Common myeloid progenitor, CD34-positive (primary cell): ENCODE data around the gene SLC46A2.
A peak's percentile ranks its signal among the peaks of the same experiment; 100 is the strongest.

Experiments used
- CTCF ChIA-PET: fragments of 350-600 bp; sonication (Branson Sonifier 250); formaldehyde crosslinking; loops from one replicate; lab custom pipeline; 2021; ENCODE audit warnings: antibody characterized with exemption; lab: Charles Lee
- POLR2A ChIA-PET: fragments of 350-600 bp; sonication (Branson Sonifier 250); formaldehyde crosslinking; loops from one replicate; lab custom pipeline; 2021; ENCODE audit warnings: antibody characterized with exemption; lab: Charles Lee
- DNase-seq, 3 donors: peaks; one replicate each; pipeline versions ENCODE4 v3.0.0 to v3.0.0-alpha.2; 2013
- H3K27ac ChIP-seq, 2 experiments: 1 replicate in 1 of 2; 2 replicates in 1 of 2; pipeline ENCODE4 v1.7.0; 2013; ENCODE audit warnings: inconsistent platforms in 2 of 2, low read length in 2 of 2, mild to moderate bottlenecking in 2 of 2, low read depth in 1 of 2, moderate library complexity in 1 of 2; ENCODE audit not compliant: severe bottlenecking in 2 of 2, insufficient read depth in 1 of 2, poor library complexity in 1 of 2
- H3K27me3 ChIP-seq, 5 experiments: replicated peaks in 2 of 5; 1 replicate in 3 of 5; 2 replicates in 2 of 5; pipeline versions ENCODE4 v1.6.1 to v1.7.0; 2013; ENCODE audit warnings: low read length in 4 of 5, mild to moderate bottlenecking in 2 of 5, moderate library complexity in 2 of 5, inconsistent platforms in 1 of 5; ENCODE audit not compliant: insufficient read depth in 5 of 5, control insufficient read depth in 4 of 5
- H3K36me3 ChIP-seq, 4 experiments: 1 replicate in 2 of 4; 2 replicates in 2 of 4; pipeline versions ENCODE4 v1.6.1 to v1.7.0; 2013; ENCODE audit warnings: low read length in 3 of 4, control low read depth in 1 of 4, mild to moderate bottlenecking in 1 of 4; ENCODE audit not compliant: control insufficient read depth in 4 of 4, insufficient read depth in 4 of 4
- H3K4me1 ChIP-seq, 4 experiments: 1 replicate in 3 of 4; 2 replicates in 1 of 4; pipeline versions ENCODE4 v1.6.1 to v1.7.1; 2013; ENCODE audit warnings: low read length in 3 of 4, mild to moderate bottlenecking in 3 of 4, control low read depth in 1 of 4, inconsistent platforms in 1 of 4, moderate library complexity in 1 of 4; ENCODE audit not compliant: control insufficient read depth in 4 of 4, insufficient read depth in 4 of 4; ENCODE audit errors: control extremely low read depth in 1 of 4
- H3K4me3 ChIP-seq, 7 experiments: 1 replicate in 4 of 7; 2 replicates in 3 of 7; pipeline versions ENCODE4 v1.5.1 to v1.7.0; 2013; ENCODE audit warnings: mild to moderate bottlenecking in 7 of 7, low read length in 6 of 7, moderate library complexity in 6 of 7, inconsistent platforms in 2 of 7, low read depth in 2 of 7, control low read depth in 1 of 7; ENCODE audit not compliant: insufficient read depth in 4 of 7, control insufficient read depth in 1 of 7; ENCODE audit errors: extremely low read depth in 1 of 7
- H3K9me3 ChIP-seq, 5 experiments: 1 replicate in 4 of 5; 2 replicates in 1 of 5; pipeline versions ENCODE4 v1.6.1 to v1.7.1; 2013; ENCODE audit warnings: low read length in 4 of 5, mild to moderate bottlenecking in 2 of 5, inconsistent platforms in 1 of 5, low read depth in 1 of 5, moderate library complexity in 1 of 5; ENCODE audit not compliant: control insufficient read depth in 4 of 5, insufficient read depth in 2 of 5; ENCODE audit errors: control extremely low read depth in 1 of 5
- WGBS: methylation state at CpG from one replicate; pipeline ENCODE4 v1.1.5; 2013; ENCODE audit not compliant: insufficient coverage; 5-methylcytosine and 5-hydroxymethylcytosine counted together

SLC46A2 gene

DNA sequence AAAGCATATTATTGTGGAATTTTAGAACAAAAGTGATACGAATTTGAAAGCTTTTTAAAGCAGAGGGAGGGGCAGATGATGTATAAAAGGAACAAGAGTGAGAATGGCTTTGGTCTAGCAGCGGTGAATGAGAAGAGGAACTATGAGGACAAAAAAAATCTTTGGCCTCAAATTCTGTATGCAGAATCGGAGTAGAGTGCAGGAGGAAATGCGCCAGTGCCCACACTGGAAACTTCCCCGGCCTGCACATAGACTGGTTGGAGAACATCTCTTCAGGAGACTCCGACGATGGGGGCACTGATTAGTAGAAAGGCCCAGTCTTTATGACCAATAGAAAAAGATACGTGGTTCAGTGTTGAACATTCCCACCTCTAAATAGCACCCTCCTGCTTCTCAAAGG, 51.3 kb downstream of the SLC46A2 start:
- WGBS, result 92% methylated on average over 6 of the region's 8 CpGs
- POLR2A ChIA-PET, result no interaction called here
- CTCF ChIA-PET, result interaction anchor here (0.7 to 9.3 kb wide), 2 partner anchors 66 to 282 kb away, joined by 3 to 111 read pairs; no protein-coding TSS in a partner anchor

DNA sequence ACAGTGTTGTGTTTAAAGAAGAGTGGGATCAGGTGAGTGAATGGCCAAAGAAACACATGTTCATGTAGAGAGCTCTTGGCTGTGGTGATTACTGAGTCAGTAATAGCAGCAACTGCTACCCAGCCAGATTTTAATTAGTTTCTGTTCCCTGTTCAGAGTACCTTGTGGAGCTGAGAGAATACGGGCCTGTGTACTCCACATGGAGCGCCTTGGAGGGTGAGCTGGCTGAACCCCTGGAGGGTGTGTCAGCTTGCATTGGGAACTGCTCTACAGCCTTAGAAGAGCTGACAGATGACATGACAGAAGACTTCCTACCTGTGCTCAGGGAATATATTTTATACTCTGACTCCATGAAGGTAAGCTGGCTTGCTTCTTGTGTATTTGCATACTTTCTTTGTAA, 52.3 kb downstream of the SLC46A2 start:
- ChIA-PET CTCF (interaction anchor here (9.3 kb wide), 1 partner anchor 67 kb away, joined by 111 read pairs; no protein-coding TSS in a partner anchor), POLR2A (no interaction called here)
- peaks cover 0 to 16% (median 2%) of the 10 kb centered on the region in 4 experiments for H3K36me3 ChIP-seq
- H3K4me3 ChIP-seq, result no peak overlapping the region
- H3K9me3 ChIP-seq, result no peaks in the 10 kb centered on the region
- H3K27me3 ChIP-seq, result peaks cover 0 to 1% (median 0%) of the 10 kb centered on the region in 5 experiments
- peaks cover 2 to 5% (median 4%) of the 10 kb centered on the region in 4 experiments for H3K4me1 ChIP-seq
- DNase-seq, result no peak
- H3K27ac ChIP-seq, result no peak overlapping the region
- 100% methylated on average over 2 of the region's 2 CpGs for WGBS

More for the DNA sequence above, 51.3 kb downstream of the SLC46A2 start:
- no peak for DNase-seq
- no peak overlapping the region for H3K4me3 ChIP-seq
- peaks cover 0 to 15% (median 2%) of the 10 kb centered on the region in 4 experiments for H3K36me3 ChIP-seq
- H3K4me1 ChIP-seq, result peaks cover 2 to 5% (median 4%) of the 10 kb centered on the region in 4 experiments
- peaks cover 0 to 1% (median 0%) of the 10 kb centered on the region in 5 experiments for H3K27me3 ChIP-seq
- no peaks in the 10 kb centered on the region for H3K9me3 ChIP-seq
- no peak overlapping the region for H3K27ac ChIP-seq

DNA sequence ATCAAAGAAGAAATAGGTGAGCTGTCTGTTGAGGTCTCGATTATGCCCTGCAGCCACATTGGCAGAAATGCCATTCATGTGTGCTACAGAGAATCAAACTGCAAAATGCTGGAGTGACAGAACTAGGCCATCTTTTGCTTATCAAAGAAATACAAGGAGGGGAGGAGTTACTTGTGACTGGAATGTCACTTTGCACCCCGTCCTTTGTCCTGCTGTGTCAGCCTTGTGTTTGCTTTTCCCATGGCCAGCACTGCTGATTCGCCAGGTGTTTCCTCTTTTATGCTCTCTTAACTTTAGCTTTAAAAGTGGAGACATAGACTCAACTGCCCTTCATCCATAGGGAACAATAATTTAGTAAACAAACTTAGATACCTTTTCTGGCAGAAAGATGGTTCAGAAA, 54.3 kb downstream of the SLC46A2 start:
- 64% methylated on average over 3 of the region's 3 CpGs for WGBS
- Histone ChIP-seq H3K27ac (no peak overlapping the region), H3K4me3 (no peak overlapping the region), H3K9me3 (no peaks in the 10 kb centered on the region), H3K36me3 (peaks cover 0 to 16% (median 2%) of the 10 kb centered on the region in 4 experiments), H3K27me3 (peaks cover 0 to 1% (median 0%) of the 10 kb centered on the region in 5 experiments), H3K4me1 (peaks cover 3 to 9% (median 8%) of the 10 kb centered on the region in 4 experiments)
- POLR2A ChIA-PET, result no interaction called here
- CTCF ChIA-PET, result interaction anchor here (0.9 to 1.3 kb wide), 6 partner anchors 9 to 67 kb away, joined by 3 to 7 read pairs (median 3); no protein-coding TSS in a partner anchor
- DNase-seq, result no peak

DNA sequence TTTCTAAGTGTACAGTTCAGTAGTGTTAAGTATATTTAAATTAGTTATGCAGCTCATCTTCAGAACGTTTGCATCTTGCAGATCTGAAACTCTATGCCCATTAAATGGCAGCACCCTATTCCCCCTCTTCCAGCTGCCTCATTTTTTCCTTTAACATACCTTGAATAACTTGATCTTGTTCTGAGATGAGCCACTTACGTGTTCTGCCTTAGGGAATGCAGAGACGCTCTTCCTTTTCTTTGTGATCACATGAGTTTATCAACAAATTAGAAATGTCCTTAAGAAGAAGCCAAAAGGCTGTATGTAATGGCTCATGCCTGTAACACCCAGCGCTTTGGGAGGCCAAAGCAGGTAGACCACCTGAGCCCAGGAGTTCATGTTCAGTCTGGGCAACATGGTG, 57.6 kb downstream of the SLC46A2 start:
- Histone ChIP-seq H3K9me3 (no peaks in the 10 kb centered on the region), H3K36me3 (peaks cover 0 to 10% (median 1%) of the 10 kb centered on the region in 4 experiments), H3K4me1 (peaks cover 3 to 14% (median 11%) of the 10 kb centered on the region in 4 experiments), H3K4me3 (no peak overlapping the region), H3K27me3 (peaks cover 0 to 1% (median 0%) of the 10 kb centered on the region in 5 experiments), H3K27ac (no peak overlapping the region)
- ChIA-PET POLR2A (no interaction called here), CTCF (interaction anchor here (0.6 to 3.0 kb wide), 3 partner anchors 10 to 70 kb away, joined by 3 to 11 read pairs (median 3); no protein-coding TSS in a partner anchor)
- DNase-seq, result no peak
- 100% methylated on average over 3 of the region's 4 CpGs for WGBS

DNA sequence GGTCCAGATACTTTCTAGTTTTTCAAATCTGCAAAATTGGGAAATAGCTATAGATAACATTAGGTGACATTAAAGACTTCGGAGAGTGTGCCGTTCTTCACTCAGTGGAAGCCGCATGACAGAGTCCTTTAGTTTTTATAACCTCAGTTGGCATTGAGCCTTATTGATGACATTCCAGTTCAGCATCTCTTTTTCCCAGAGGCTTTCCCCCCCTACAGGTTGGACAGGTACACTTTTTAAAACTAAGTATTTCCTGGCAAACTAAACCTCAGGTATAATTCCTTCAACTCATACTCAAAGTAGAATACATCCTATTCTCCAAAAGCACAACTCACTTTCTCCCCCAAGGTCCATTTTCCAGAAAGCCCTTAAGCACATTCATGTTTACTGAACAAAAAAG, 58.7 kb downstream of the SLC46A2 start:
- no peak overlapping the region for H3K4me3 ChIP-seq
- no peak for DNase-seq
- no peak overlapping the region for H3K27ac ChIP-seq
- POLR2A ChIA-PET, result no interaction called here
- 96% methylated on average over 3 of the region's 3 CpGs for WGBS
- CTCF ChIA-PET, result interaction anchor here (0.9 to 3.0 kb wide), 4 partner anchors 11 to 71 kb away, joined by 3 to 11 read pairs (median 4); no protein-coding TSS in a partner anchor
- peaks cover 0 to 1% (median 0%) of the 10 kb centered on the region in 5 experiments for H3K27me3 ChIP-seq
- H3K9me3 ChIP-seq, result no peaks in the 10 kb centered on the region
- peaks cover 3 to 14% (median 11%) of the 10 kb centered on the region in 4 experiments for H3K4me1 ChIP-seq
- H3K36me3 ChIP-seq, result peaks cover 0 to 6% (median 1%) of the 10 kb centered on the region in 4 experiments

DNA sequence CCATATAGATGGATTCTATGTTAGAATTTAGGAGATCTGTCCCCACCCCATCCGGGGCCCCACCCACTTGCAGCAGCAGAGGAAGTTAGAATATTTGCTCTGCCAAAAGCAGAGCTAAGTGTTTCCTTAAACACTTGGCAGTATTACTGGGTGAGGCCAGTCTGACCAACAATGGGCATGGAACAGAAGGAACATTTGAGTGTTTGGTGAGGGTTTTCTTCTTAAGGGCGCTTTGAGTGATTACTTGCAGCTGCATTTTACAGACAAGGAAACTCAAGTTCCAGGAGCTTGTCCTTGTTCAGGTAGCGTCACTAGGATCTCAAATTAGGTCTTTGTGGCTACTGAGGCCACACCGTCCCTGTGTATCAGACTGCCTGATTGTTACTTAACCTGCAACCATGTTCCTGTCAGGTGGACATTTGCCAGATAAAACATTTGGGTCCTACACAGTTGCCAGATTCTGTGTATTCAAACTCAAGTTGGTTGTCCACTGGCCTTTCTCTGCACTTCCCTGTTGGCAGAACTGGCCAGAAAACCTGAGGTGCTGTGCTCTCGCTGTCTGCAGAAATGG, 59.3 kb downstream of the SLC46A2 start:
- Histone ChIP-seq H3K4me1 (peaks cover 1 to 12% (median 11%) of the 10 kb centered on the region in 4 experiments), H3K36me3 (peaks cover 0 to 3% (median under 1%) of the 10 kb centered on the region in 4 experiments), H3K9me3 (no peaks in the 10 kb centered on the region), H3K27ac (no peak overlapping the region), H3K27me3 (peaks cover 0 to 1% (median 0%) of the 10 kb centered on the region in 5 experiments), H3K4me3 (peak overlapping the region in 1 of 7 experiments; percentile 3)
- POLR2A ChIA-PET, result no interaction called here
- CTCF ChIA-PET, result interaction anchor here (1.0 to 3.0 kb wide), 4 partner anchors 11 to 26 kb away, joined by 3 to 11 read pairs (median 4); no protein-coding TSS in a partner anchor
- 40% methylated on average over 5 of the region's 5 CpGs for whole genome bisulfite sequencing
- DNase-seq, result peak in 2 of 3 donors; percentile 47 to 57
